GM03348 (cell line): ENCODE data around the gene SRD5A2.

Experiments used
- DNase-seq: peaks from one replicate; pipeline ENCODE4 v3.0.0; 2012; ENCODE audit warnings: low spot score

Gene SRD5A2

GRCh38 chr2:31580321-31581117, at the start of gene SRD5A2:
SRD5A2 (minus strand) TSS chr2:31580938; CDS start chr2:31580900, 38 bp downstream.
- no peak for DNase-seq

GRCh38 chr2:31606509-31606908, 25.8 kb upstream of the SRD5A2 start:
- DNase-seq: no peak

GRCh38 chr2:31598694-31599093, 18.0 kb upstream of the SRD5A2 start:
- no peak for DNase-seq

- DNase-seq: no peak
These were observed 5.5 kb upstream of the SRD5A2 start for GRCh38 chr2:31586230-31586629.

- DNase-seq: no peak
These were observed 522 bp upstream of the SRD5A2 start for GRCh38 chr2:31581124-31581795.

GRCh38 chr2:31579996-31580320, 780 bp downstream of the SRD5A2 start:
- DNase-seq: no peak

- no peak for DNase-seq
These were observed 2.4 kb downstream of the SRD5A2 start for GRCh38 chr2:31578316-31578715.

GRCh38 chr2:31577143-31577542, 3.6 kb downstream of the SRD5A2 start:
- DNase-seq: no peak

GRCh38 chr2:31568585-31569201, 12.0 kb downstream of the SRD5A2 start:
- no peak for DNase-seq

GRCh38 chr2:31567679-31568078, 13.1 kb downstream of the SRD5A2 start:
- no peak for DNase-seq

GRCh38 chr2:31563273-31563839, 17.4 kb downstream of the SRD5A2 start:
- DNase-seq: no peak

GRCh38 chr2:31561823-31562222, 18.9 kb downstream of the SRD5A2 start:
- DNase-seq: no peak

- DNase-seq: no peak
These were observed 22.1 kb downstream of the SRD5A2 start for GRCh38 chr2:31558401-31559295.

- no peak for DNase-seq
These were observed 23.8 kb downstream of the SRD5A2 start for GRCh38 chr2:31556940-31557339.

GRCh38 chr2:31555967-31556706, 24.6 kb downstream of the SRD5A2 start:
- DNase-seq: no peak

GRCh38 chr2:31553362-31553761, 27.4 kb downstream of the SRD5A2 start:
- DNase-seq: no peak

GRCh38 chr2:31547485-31547884, 33.3 kb downstream of the SRD5A2 start:
- DNase-seq: no peak

- DNase-seq: no peak
These were observed 38.9 kb downstream of the SRD5A2 start for GRCh38 chr2:31541853-31542252.

- DNase-seq: no peak
These were observed 41.2 kb downstream of the SRD5A2 start for GRCh38 chr2:31539505-31539904.

- no peak for DNase-seq
These were observed 45.0 kb downstream of the SRD5A2 start for GRCh38 chr2:31535768-31536167.

GRCh38 chr2:31534636-31535035, 46.1 kb downstream of the SRD5A2 start:
- no peak for DNase-seq
